Stomach (tissue), 4 donors: Measurements from ENCODE around the gene KIRREL1.

Experiments
- EP300 ChIP-seq: sonication (generic); formaldehyde crosslinking; IDR thresholded peaks from one replicate; pipeline ENCODE4 v1.6.1; 2017; ENCODE audit warnings: antibody characterized with exemption
- POLR2A ChIP-seq, 4 donors: fragments of 450-650 bp; IDR thresholded peaks; one replicate each; pipeline ENCODE4 v1.6.1; 2016; ENCODE audit warnings: antibody characterized with exemption in 4 of 4, control low read depth in 2 of 4, mild to moderate bottlenecking in 1 of 4, moderate library complexity in 1 of 4
- POLR2AphosphoS5 ChIP-seq, 3 donors: sonication (generic); formaldehyde crosslinking; IDR thresholded peaks; one replicate each; pipeline ENCODE4 v1.6.1; 2016; ENCODE audit warnings: antibody characterized with exemption in 3 of 3

GRCh38 chr1:157968508-157968907, 24.9 kb upstream of the KIRREL1 start:
- TF ChIP-seq EP300: no peak
- TF ChIP-seq POLR2A (IDR thresholded peaks at IDR 0.05): no peak
- no peak for TF ChIP-seq POLR2AphosphoS5 (IDR thresholded peaks at IDR 0.05)
